Measurements from ENCODE around the gene IL17RC. TPM values are rescaled to one million over a fixed set of nuclear protein-coding genes. Genes with fewer than 3 reads are reported as not detected.
A peak's percentile ranks its signal among the peaks of the same experiment; 100 is the strongest.

Gene IL17RC
- total and polyA plus RNA-seq, 2 donors from 2014 or later: 27.5 to 31.5 TPM

- H3K27ac ChIP-seq (ENCODE audit: low read depth in 2 of 2, low read length in 2 of 2): no peak overlapping the region
- intact Hi-C loops (cut with DNase I): no loop called here
- no peak for DNase-seq
- H3K9ac ChIP-seq (ENCODE audit: low read length in 3 of 3): no peak overlapping the region
- FAIRE-seq: no peak
- no peaks in the 10 kb centered on the region for H3K9me3 ChIP-seq (ENCODE audit: control insufficient read depth in 2 of 3, insufficient read depth in 1 of 3, low read length in 3 of 3)
- no peak overlapping the region for H3K4me3 ChIP-seq (ENCODE audit: low read length in 3 of 3)
- H3K36me3 ChIP-seq (ENCODE audit: control insufficient read depth in 2 of 3, insufficient read depth in 3 of 3, low read length in 3 of 3): no peaks in the 10 kb centered on the region
- TF ChIP-seq CTCF (IDR thresholded peaks at IDR 0.05; ENCODE audit: borderline replicate concordance, extremely low read depth, insufficient read depth): no peak
- H3K4me1 ChIP-seq (ENCODE audit: control insufficient read depth in 2 of 3, insufficient read depth in 2 of 3, low read depth in 1 of 3, low read length in 3 of 3): peaks cover 6 to 40% (median 24%) of the 10 kb centered on the region in 3 donors
- H3K27me3 ChIP-seq (ENCODE audit: control insufficient read depth, insufficient read depth, low read length): no peaks in the 10 kb centered on the region
These were observed 14.9 kb upstream of the IL17RC start for GRCh38 chr3:9901967-9902366.

GRCh38 chr3:9902372-9903237, 14.3 kb upstream of the IL17RC start, which contains the start of gene IL17RE:
Gene IL17RE (plus strand): TSS chr3:9902848. CDS start chr3:9902933, 85 bp downstream.
- no peaks in the 10 kb centered on the region for H3K36me3 ChIP-seq (ENCODE audit: control insufficient read depth in 2 of 3, insufficient read depth in 3 of 3, low read length in 3 of 3)
- H3K4me3 ChIP-seq (ENCODE audit: low read length in 3 of 3): peak within 1 kb of the TSS; percentile 17 to 65 (median 64)
- intact Hi-C loops (cut with DNase I): no loop called here
- peak within 1 kb of the TSS; percentile 7 to 77 for H3K27ac ChIP-seq (ENCODE audit: low read depth in 2 of 2, low read length in 2 of 2)
- peaks cover 4 to 34% (median 18%) of the 10 kb centered on the region in 3 donors for H3K4me1 ChIP-seq (ENCODE audit: control insufficient read depth in 2 of 3, insufficient read depth in 2 of 3, low read depth in 1 of 3, low read length in 3 of 3)
- FAIRE-seq (no peak), DNase-seq (peak in 4 of 5 donors; percentile 27 to 81 (median 29))
- no peaks in the 10 kb centered on the region for H3K27me3 ChIP-seq (ENCODE audit: control insufficient read depth, insufficient read depth, low read length)
- no peak for TF ChIP-seq CTCF (IDR thresholded peaks at IDR 0.05; ENCODE audit: borderline replicate concordance, extremely low read depth, insufficient read depth)
- H3K9ac ChIP-seq (ENCODE audit: low read length in 3 of 3): peak within 1 kb of the TSS in 2 of 3 donors; percentile 55 to 81
- H3K9me3 ChIP-seq (ENCODE audit: control insufficient read depth in 2 of 3, insufficient read depth in 1 of 3, low read length in 3 of 3): no peaks in the 10 kb centered on the region

- DNase-seq: peak in 1 of 5 donors; percentile 66
- Histone ChIP-seq H3K4me1 (ENCODE audit: control insufficient read depth in 2 of 3, insufficient read depth in 2 of 3, low read depth in 1 of 3, low read length in 3 of 3) (peaks cover 0 to 29% (median 12%) of the 10 kb centered on the region in 3 donors), H3K4me3 (ENCODE audit: low read length in 3 of 3) (peak overlapping the region; percentile 13 to 65 (median 64)), H3K9ac (ENCODE audit: low read length in 3 of 3) (peak overlapping the region in 2 of 3 donors; percentile 55 to 81), H3K9me3 (ENCODE audit: control insufficient read depth in 2 of 3, insufficient read depth in 1 of 3, low read length in 3 of 3) (no peaks in the 10 kb centered on the region), H3K36me3 (ENCODE audit: control insufficient read depth in 2 of 3, insufficient read depth in 3 of 3, low read length in 3 of 3) (no peaks in the 10 kb centered on the region), H3K27me3 (ENCODE audit: control insufficient read depth, insufficient read depth, low read length) (no peaks in the 10 kb centered on the region), H3K27ac (ENCODE audit: low read depth in 2 of 2, low read length in 2 of 2) (peak overlapping the region in 1 of 2 donors; percentile 77)
- FAIRE-seq: no peak
- intact Hi-C loops (cut with DNase I): no loop called here
- no peak for TF ChIP-seq CTCF (IDR thresholded peaks at IDR 0.05; ENCODE audit: borderline replicate concordance, extremely low read depth, insufficient read depth)
These were observed 13.7 kb upstream of the IL17RC start for GRCh38 chr3:9903238-9903624.

Data from kidney (tissue), 14 donors.